Hepatocyte (in vitro differentiated cells): ENCODE measurements around the gene THSD4.

Experiments
- EZH2phosphoT487 ChIP-seq: fragments of 200-600 bp; sonication (generic); IDR thresholded peaks from one replicate; pipeline ENCODE4 v1.6.1; 2018; ENCODE audit warnings: antibody characterized with exemption, mild to moderate bottlenecking, low read depth, moderate library complexity; ENCODE audit not compliant: unreplicated experiment, severe bottlenecking
- TF ChIP-seq, protein P1 (sequence below): fragments of 200-600 bp; sonication (generic); IDR thresholded peaks from 2 replicates; pipeline ENCODE4 v1.5.1; 2016; ENCODE audit warnings: antibody characterized with exemption, mild to moderate bottlenecking; ENCODE audit not compliant: poor library complexity

DNA sequence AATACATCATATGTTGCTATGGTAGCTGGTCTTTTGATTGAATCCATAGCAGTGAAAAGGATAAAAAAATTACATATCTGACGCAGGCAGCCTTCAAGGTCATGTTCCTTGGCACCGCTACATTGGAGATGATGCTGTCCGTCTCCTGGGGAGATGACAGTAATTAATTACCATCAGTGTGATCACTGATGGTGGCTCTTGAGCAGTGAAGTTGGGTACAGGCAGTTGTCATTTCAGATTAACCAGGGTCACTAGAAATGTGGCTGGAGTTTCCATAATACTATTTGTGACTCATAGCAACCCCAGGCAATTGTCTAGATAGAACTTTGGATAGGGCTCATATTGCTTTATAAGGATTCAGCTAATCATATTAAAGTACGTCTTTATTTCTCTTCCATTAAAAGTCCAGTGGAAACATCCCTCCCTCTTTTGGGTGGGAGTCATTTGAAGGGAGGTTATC, 136.3 kb downstream of the THSD4 start:
- no peak for TF ChIP-seq EZH2phosphoT487
- TF ChIP-seq, protein P1, sequence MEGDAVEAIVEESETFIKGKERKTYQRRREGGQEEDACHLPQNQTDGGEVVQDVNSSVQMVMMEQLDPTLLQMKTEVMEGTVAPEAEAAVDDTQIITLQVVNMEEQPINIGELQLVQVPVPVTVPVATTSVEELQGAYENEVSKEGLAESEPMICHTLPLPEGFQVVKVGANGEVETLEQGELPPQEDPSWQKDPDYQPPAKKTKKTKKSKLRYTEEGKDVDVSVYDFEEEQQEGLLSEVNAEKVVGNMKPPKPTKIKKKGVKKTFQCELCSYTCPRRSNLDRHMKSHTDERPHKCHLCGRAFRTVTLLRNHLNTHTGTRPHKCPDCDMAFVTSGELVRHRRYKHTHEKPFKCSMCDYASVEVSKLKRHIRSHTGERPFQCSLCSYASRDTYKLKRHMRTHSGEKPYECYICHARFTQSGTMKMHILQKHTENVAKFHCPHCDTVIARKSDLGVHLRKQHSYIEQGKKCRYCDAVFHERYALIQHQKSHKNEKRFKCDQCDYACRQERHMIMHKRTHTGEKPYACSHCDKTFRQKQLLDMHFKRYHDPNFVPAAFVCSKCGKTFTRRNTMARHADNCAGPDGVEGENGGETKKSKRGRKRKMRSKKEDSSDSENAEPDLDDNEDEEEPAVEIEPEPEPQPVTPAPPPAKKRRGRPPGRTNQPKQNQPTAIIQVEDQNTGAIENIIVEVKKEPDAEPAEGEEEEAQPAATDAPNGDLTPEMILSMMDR: no peak
